NOMO-1 treated with dmso at 0.1 percent for 144 hours (cell line): Measurements from ENCODE around the gene WHAMM.

Source experiments
- DNase-seq: peaks from one replicate; lab custom pipeline; 2025; ENCODE audit not compliant: unreplicated experiment; lab: John Stamatoyannopoulos, UW

The WHAMM gene

GRCh38 chr15:82833362-82833682, 23.9 kb downstream of the WHAMM start:
- no peak for DNase-seq

- DNase-seq, result no peak
These were observed 26.0 kb downstream of the WHAMM start for GRCh38 chr15:82835391-82835917.

- no peak for DNase-seq
These were observed 28.8 kb downstream of the WHAMM start for GRCh38 chr15:82838096-82838735.

GRCh38 chr15:82839136-82839535, 29.7 kb downstream of the WHAMM start:
- DNase-seq, result no peak

GRCh38 chr15:82840166-82840565, 30.7 kb downstream of the WHAMM start:
- DNase-seq, result no peak

- DNase-seq, result peak; percentile 15
These were observed 34.1 kb downstream of the WHAMM start for GRCh38 chr15:82843566-82843965.

- DNase-seq, result no peak
These were observed 36.3 kb downstream of the WHAMM start for GRCh38 chr15:82845686-82846085.

GRCh38 chr15:82846621-82847020, 37.2 kb downstream of the WHAMM start:
- no peak for DNase-seq

GRCh38 chr15:82847703-82848102, 38.3 kb downstream of the WHAMM start:
- DNase-seq, result no peak

GRCh38 chr15:82848241-82848993, 39.0 kb downstream of the WHAMM start:
- no peak for DNase-seq

- DNase-seq, result peak; percentile 97
These were observed 40.4 kb downstream of the WHAMM start for GRCh38 chr15:82849556-82850512.

GRCh38 chr15:82850731-82851130, 41.3 kb downstream of the WHAMM start:
- DNase-seq, result no peak

GRCh38 chr15:82851306-82851850, 42.0 kb downstream of the WHAMM start:
- no peak for DNase-seq

GRCh38 chr15:82851981-82852511, 42.6 kb downstream of the WHAMM start:
- DNase-seq, result no peak

GRCh38 chr15:82852941-82853561, 43.6 kb downstream of the WHAMM start:
- no peak for DNase-seq

- DNase-seq, result no peak
These were observed 45.1 kb downstream of the WHAMM start for GRCh38 chr15:82854554-82854953.

GRCh38 chr15:82855286-82856100, 46.1 kb downstream of the WHAMM start:
- no peak for DNase-seq

- no peak for DNase-seq
These were observed 47.2 kb downstream of the WHAMM start for GRCh38 chr15:82856397-82857170.

- no peak for DNase-seq
These were observed 49.5 kb downstream of the WHAMM start for GRCh38 chr15:82858932-82859331.
